K562 (cell line): Measurements from ENCODE around the gene COQ5. TPM values are rescaled to one million over a fixed set of nuclear protein-coding genes. Genes with fewer than 3 reads are reported as not detected.

Source experiments
- ARID1B ChIP-seq: fragments of 450-650 bp; IDR thresholded peaks from 2 replicates; pipeline ENCODE4 v1.6.1; 2016; ENCODE audit warnings: antibody characterized with exemption, mild to moderate bottlenecking, inconsistent platforms
- ATF1 ChIP-seq, 2 experiments: fragments of 450-650 bp in 1 of 2; IDR thresholded peaks; 2 replicates each; pipeline ENCODE4 v1.6.1; 2016; ENCODE audit warnings: missing compliant biosample characterization in 1 of 2, missing genetic modification characterization in 1 of 2
- BRD4 ChIP-seq: fragments of 200-600 bp; sonication (generic); IDR thresholded peaks from 2 replicates; pipeline ENCODE4 v1.6.1; 2017; ENCODE audit warnings: inconsistent platforms
- CBFA2T2 ChIP-seq: fragments of 450-650 bp; conservative IDR thresholded peaks from 2 replicates; pipeline ENCODE4 v1.6.1; 2017; ENCODE audit warnings: mild to moderate bottlenecking
- CHD1 ChIP-seq: fragments of 200-600 bp; sonication (generic); IDR thresholded peaks from one replicate; pipeline ENCODE4 v1.6.1; 2012; ENCODE audit warnings: mild to moderate bottlenecking, moderate library complexity, low read length, inconsistent platforms
- DMBX1 ChIP-seq: fragments of 250-450 bp; sonication (Bioruptor Pico); IDR thresholded peaks from 2 replicates; pipeline ENCODE4 v1.8.0; 2022; ENCODE audit warnings: inconsistent platforms, mild to moderate bottlenecking, moderate library complexity, borderline replicate concordance
- E2F3 ChIP-seq: fragments of 250-450 bp; sonication (Bioruptor Pico); IDR thresholded peaks from 2 replicates; pipeline ENCODE4 v1.4.0; 2020; ENCODE audit warnings: mild to moderate bottlenecking
- EP300 ChIP-seq: IDR thresholded peaks from 2 replicates; pipeline ENCODE4 v1.6.1; 2012; ENCODE audit warnings: low read length, improper control_type of control experiment
- FIP1L1 ChIP-seq: fragments of 200-400 bp; formaldehyde crosslinking; IDR thresholded peaks from 2 replicates; pipeline ENCODE4 v1.6.1; 2018; ENCODE audit warnings: mild to moderate bottlenecking, low read depth, low read length; ENCODE audit not compliant: poor library complexity, severe bottlenecking
- HNRNPH1 ChIP-seq: fragments of 200-400 bp; formaldehyde crosslinking; optimal IDR thresholded peaks from 2 replicates; pipeline ENCODE3; 2017; ENCODE audit warnings: low read depth, mild to moderate bottlenecking, low read length, moderate library complexity
- HOXB6 ChIP-seq: fragments of 250-450 bp; sonication (Bioruptor Pico); IDR thresholded peaks from 2 replicates; pipeline ENCODE4 v1.5.1; 2022; ENCODE audit warnings: mild to moderate bottlenecking, borderline replicate concordance
- MYC ChIP-seq, 2 experiments: fragments of 250-450 bp in 1 of 2; sonication (Bioruptor Pico) in 1 of 2; IDR thresholded peaks; 2 replicates each; pipeline versions ENCODE4 v1.5.1 to v1.6.1; 2012 to 2021; ENCODE audit warnings: low read depth in 2 of 2, borderline replicate concordance in 1 of 2, improper control_type of control experiment in 1 of 2, low read length in 1 of 2, mild to moderate bottlenecking in 1 of 2, moderate library complexity in 1 of 2
- NCOA4 ChIP-seq: fragments of 450-650 bp; IDR thresholded peaks from 2 replicates; pipeline ENCODE4 v1.6.1; 2018; ENCODE audit warnings: mild to moderate bottlenecking; ENCODE audit not compliant: partially characterized antibody
- NFYB ChIP-seq: IDR thresholded peaks from 2 replicates; pipeline ENCODE4 v1.6.1; 2011; ENCODE audit warnings: mild to moderate bottlenecking, moderate library complexity; ENCODE audit not compliant: insufficient read length; ENCODE audit errors: extremely low read depth
- RNF2 ChIP-seq: sonication (generic); IDR thresholded peaks from 2 replicates; pipeline ENCODE4 v1.6.1; 2016
- SRSF9 ChIP-seq: fragments of 200-400 bp; formaldehyde crosslinking; IDR thresholded peaks from 2 replicates; pipeline ENCODE4 v1.6.1; 2017; ENCODE audit warnings: low read depth, low read length, borderline replicate concordance
- TGIF2 ChIP-seq: sonication (generic); formaldehyde crosslinking; IDR thresholded peaks from 2 replicates; pipeline ENCODE4 v1.8.1; 2022; ENCODE audit warnings: mild to moderate bottlenecking, missing genetic modification reagents, moderate library complexity
- ZBTB1 ChIP-seq: sonication (generic); formaldehyde crosslinking; IDR thresholded peaks from 2 replicates; pipeline ENCODE4 v1.8.1; 2023; ENCODE audit warnings: missing genetic modification reagents, low read depth, mild to moderate bottlenecking, borderline replicate concordance
- ZNF644 ChIP-seq: fragments of 200-800 bp; sonication (Bioruptor generic); IDR thresholded peaks from 2 replicates; pipeline ENCODE4 v1.6.1; 2016; ENCODE audit warnings: low read depth, missing genetic modification characterization, missing compliant biosample characterization
- ZNF780A ChIP-seq: fragments of 250-450 bp; sonication (Bioruptor Pico); IDR thresholded peaks from 2 replicates; pipeline ENCODE4 v1.5.0; 2021; ENCODE audit warnings: mild to moderate bottlenecking
- polyA plus RNA-seq, 8 experiments: library from polyadenylated mRNA; depleted of rRNA in 4 of 8; stranded (reverse) in 5 of 8; unstranded in 3 of 8; fragments of >200 nt; fragmentation: Nextera tagmentation in 2 of 8; fragmentation: Illumina TruSeq in 1 of 8; extraction: Ambion mirVana in 2 of 8; extraction: Trizol in 1 of 8; gene quantifications; 2 replicates each; pipeline versions ENCODE4 v1.2.1 to v1.2.3, GENCODE V29; 2011 to 2014; ENCODE audit warnings: inconsistent platforms in 1 of 8, missing spikeins in 1 of 8
- total RNA-seq, 7 experiments: library from RNA; depleted of rRNA in 6 of 7; stranded (reverse); fragments of >200 nt in 6 of 7; fragmentation: Illumina TruSeq in 2 of 7; extraction: Trizol in 2 of 7; gene quantifications; 2 replicates each; pipeline versions ENCODE4 v1.2.1 to v1.2.3, GENCODE V29; 2011 to 2021; ENCODE audit warnings: low replicate concordance in 1 of 7
- TF ChIP-seq, protein P1 (sequence below): fragments of 450-650 bp; IDR thresholded peaks from 2 replicates; pipeline ENCODE4 v1.7.1; 2018; ENCODE audit warnings: mild to moderate bottlenecking, low read depth; ENCODE audit not compliant: partially characterized antibody
- TF ChIP-seq, protein P2 (sequence below): IDR thresholded peaks from 2 replicates; pipeline ENCODE4 v1.6.1; 2011; ENCODE audit not compliant: insufficient read length; ENCODE audit errors: extremely low read depth
- TF ChIP-seq, protein P3 (sequence below): IDR thresholded peaks from 2 replicates; pipeline ENCODE4 v1.6.1; 2014; ENCODE audit warnings: antibody characterized with exemption

The COQ5 gene
- total and polyA plus RNA-seq, 9 of the 15 experiments (the other 6 are each of a cell fraction or from before 2014, with no cell fraction given): 19.2 to 59.7 (median 30.4) TPM

DNA sequence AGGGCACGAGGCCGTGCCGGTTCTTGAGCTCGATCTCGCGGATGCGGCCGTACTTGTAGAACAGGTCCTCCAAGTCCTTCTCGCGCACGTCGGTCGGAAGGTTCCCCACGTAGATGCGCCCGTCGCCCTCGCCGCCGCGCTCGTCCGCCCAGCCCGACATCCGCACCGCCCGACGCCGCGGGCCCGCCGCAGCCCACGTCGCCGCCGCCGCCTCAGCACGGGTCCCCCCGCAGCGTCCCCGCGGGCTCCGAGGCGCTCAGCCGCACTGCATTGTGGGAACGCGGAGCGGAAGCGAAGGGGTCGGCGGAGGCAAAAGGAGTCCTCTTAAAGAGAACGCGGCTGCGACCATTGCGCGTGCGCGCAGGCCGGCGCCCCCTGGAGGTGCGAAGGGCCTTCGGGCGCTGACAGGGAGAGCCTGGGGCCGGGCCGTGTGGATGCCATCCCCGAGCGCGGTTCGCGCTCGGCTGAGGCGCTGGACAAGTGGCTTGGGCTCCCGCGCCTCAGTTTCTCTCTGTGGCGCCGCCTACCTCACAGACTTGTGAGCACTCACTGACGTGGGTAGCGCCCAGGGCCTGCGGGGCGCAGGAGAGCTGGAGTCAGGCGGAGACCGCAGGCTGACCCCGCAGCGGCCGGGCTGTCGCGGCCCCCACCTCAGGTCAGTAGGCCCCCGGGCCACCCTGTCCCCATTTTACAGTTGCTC is 59.4 kb downstream of the COQ5 start, which contains the start of gene SRSF9 (continued):
- TF ChIP-seq ATF1 (CRISPR knock-in tag; IDR thresholded peaks at IDR 0.05) (no peak), ATF1 (tag; IDR thresholded peaks at IDR 0.05) (peak; percentile 64), FIP1L1 (peak; percentile 62), HOXB6 (no peak), EP300 (no peak), CHD1 (no peak), HNRNPH1 (no peak), ZNF644 (no peak), ZBTB1 (CRISPR knock-in tag) (peak; percentile 47; the same call in 1 of the 2 replicates), SRSF9 (no peak), MYC (IDR thresholded peaks at IDR 0.05; ENCODE audit: low read depth, low read length) (peak; percentile 82), MYC (CRISPR knock-in tag; IDR thresholded peaks at IDR 0.05; ENCODE audit: borderline replicate concordance, low read depth) (peak; percentile 49; the same call in 1 of the 2 replicates), ZNF780A (CRISPR knock-in tag) (no peak), NCOA4 (no peak), DMBX1 (CRISPR knock-in tag) (peak; percentile 46; the same call in 1 of the 2 replicates), ARID1B (peak; percentile 47; the same call in 1 of the 2 replicates), TGIF2 (no peak), RNF2 (peak; percentile 68; the same call in 1 of the 2 replicates), NFYB (no peak), BRD4 (no peak), CBFA2T2 (no peak), E2F3 (CRISPR knock-in tag) (no peak)
- TF ChIP-seq, protein P1, sequence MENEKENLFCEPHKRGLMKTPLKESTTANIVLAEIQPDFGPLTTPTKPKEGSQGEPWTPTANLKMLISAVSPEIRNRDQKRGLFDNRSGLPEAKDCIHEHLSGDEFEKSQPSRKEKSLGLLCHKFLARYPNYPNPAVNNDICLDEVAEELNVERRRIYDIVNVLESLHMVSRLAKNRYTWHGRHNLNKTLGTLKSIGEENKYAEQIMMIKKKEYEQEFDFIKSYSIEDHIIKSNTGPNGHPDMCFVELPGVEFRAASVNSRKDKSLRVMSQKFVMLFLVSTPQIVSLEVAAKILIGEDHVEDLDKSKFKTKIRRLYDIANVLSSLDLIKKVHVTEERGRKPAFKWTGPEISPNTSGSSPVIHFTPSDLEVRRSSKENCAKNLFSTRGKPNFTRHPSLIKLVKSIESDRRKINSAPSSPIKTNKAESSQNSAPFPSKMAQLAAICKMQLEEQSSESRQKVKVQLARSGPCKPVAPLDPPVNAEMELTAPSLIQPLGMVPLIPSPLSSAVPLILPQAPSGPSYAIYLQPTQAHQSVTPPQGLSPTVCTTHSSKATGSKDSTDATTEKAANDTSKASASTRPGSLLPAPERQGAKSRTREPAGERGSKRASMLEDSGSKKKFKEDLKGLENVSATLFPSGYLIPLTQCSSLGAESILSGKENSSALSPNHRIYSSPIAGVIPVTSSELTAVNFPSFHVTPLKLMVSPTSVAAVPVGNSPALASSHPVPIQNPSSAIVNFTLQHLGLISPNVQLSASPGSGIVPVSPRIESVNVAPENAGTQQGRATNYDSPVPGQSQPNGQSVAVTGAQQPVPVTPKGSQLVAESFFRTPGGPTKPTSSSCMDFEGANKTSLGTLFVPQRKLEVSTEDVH: no peak
- TF ChIP-seq, protein P2, sequence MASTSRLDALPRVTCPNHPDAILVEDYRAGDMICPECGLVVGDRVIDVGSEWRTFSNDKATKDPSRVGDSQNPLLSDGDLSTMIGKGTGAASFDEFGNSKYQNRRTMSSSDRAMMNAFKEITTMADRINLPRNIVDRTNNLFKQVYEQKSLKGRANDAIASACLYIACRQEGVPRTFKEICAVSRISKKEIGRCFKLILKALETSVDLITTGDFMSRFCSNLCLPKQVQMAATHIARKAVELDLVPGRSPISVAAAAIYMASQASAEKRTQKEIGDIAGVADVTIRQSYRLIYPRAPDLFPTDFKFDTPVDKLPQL: no peak
- TF ChIP-seq, protein P3, sequence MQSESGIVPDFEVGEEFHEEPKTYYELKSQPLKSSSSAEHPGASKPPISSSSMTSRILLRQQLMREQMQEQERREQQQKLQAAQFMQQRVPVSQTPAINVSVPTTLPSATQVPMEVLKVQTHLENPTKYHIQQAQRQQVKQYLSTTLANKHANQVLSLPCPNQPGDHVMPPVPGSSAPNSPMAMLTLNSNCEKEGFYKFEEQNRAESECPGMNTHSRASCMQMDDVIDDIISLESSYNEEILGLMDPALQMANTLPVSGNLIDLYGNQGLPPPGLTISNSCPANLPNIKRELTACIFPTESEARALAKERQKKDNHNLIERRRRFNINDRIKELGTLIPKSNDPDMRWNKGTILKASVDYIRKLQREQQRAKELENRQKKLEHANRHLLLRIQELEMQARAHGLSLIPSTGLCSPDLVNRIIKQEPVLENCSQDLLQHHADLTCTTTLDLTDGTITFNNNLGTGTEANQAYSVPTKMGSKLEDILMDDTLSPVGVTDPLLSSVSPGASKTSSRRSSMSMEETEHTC: no peak
